Omental fat pad (tissue), 4 donors: Measurements from ENCODE around the gene CASKIN2. TPM values are rescaled to one million over a fixed set of nuclear protein-coding genes. Genes with fewer than 3 reads are reported as not detected.

Source experiments
- ATAC-seq: fragments of 150-250 bp; one replicate; pipeline ENCODE4 v1.9.1; 2016; ENCODE audit warnings: mild to moderate bottlenecking, moderate library complexity; ENCODE audit not compliant: low FRiP score
- DNase-seq: peaks from one replicate; pipeline ENCODE4 v3.0.0-alpha.2; 2019; ENCODE audit warnings: low spot score
- CTCF ChIP-seq, 3 donors: fragments of 450-650 bp; IDR thresholded peaks; one replicate each; pipeline ENCODE4 v1.5.1; 2016 to 2017; ENCODE audit warnings: antibody characterized with exemption in 3 of 3, mild to moderate bottlenecking in 3 of 3, moderate library complexity in 2 of 3
- total RNA-seq, 4 donors: library from RNA; depleted of rRNA; stranded (reverse); fragments of >200 nt; gene quantifications; one replicate each; pipeline ENCODE4 v1.1.0, GENCODE V29; 2016

The CASKIN2 gene
- total RNA-seq, 4 donors from 2014 or later = 6.7 to 61.5 (median 23.9) TPM

- ATAC-seq = no peak
- no peak for DNase-seq
- TF ChIP-seq CTCF (IDR thresholded peaks at IDR 0.05) = no peak
Observed at GRCh38 chr17:75514299-75514918, 928 bp downstream of the CASKIN2 start.

DNA sequence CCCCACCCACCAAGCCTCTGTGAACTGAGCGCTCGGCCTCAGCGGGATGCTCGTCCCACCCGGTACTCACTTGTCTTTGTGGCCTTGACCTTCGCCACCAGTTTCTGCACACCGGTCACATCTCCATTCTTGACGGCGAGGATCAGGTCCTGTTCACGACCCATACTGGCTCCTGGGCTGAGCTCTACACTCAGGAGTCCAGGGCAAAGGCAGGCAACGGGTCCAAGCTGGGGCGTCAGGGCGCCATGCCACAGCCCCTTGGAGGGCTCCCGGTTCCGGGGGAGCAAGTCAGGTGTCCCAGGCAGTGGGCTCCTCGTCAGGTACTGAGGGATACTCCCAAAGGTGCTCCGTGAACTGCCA lies 1.7 kb downstream of the CASKIN2 start:
- TF ChIP-seq CTCF (IDR thresholded peaks at IDR 0.05) = no peak
- DNase-seq = no peak
- no peak for ATAC-seq

DNA sequence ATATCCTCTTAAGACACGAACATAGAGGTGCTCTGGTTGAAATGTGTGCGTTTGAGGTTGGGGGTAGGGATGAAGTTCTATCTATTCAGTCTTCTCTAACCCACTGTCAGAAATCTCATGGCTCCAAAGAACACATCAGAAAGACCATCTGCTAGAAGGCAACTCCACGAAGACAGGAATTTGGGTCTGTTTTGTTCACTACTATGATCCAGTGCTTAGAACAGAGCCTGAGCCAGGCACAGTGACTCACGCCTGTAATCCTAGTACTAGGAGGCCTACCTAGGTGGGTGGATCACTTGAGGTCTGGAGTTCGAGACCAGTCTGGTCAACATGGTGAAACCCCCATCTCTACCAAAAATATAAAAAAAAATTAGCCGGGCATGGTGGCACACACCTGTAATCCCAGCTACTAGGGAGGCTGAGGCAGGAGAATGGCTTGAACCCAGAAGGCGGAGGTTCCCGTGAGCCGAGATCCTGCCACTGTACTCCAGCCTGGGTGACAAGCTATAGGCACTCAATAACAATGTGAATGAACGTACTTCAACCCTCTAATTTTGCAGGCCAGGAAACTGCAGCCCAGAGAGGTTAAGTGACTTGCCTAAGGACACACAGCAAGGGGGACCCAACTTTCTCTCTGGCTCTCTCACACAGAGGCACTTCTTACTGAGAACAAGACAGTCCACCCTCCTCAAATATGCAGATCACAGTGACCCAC lies 2.3 kb downstream of the CASKIN2 start:
- DNase-seq = no peak
- ATAC-seq = no peak
- TF ChIP-seq CTCF (IDR thresholded peaks at IDR 0.05) = no peak

DNA sequence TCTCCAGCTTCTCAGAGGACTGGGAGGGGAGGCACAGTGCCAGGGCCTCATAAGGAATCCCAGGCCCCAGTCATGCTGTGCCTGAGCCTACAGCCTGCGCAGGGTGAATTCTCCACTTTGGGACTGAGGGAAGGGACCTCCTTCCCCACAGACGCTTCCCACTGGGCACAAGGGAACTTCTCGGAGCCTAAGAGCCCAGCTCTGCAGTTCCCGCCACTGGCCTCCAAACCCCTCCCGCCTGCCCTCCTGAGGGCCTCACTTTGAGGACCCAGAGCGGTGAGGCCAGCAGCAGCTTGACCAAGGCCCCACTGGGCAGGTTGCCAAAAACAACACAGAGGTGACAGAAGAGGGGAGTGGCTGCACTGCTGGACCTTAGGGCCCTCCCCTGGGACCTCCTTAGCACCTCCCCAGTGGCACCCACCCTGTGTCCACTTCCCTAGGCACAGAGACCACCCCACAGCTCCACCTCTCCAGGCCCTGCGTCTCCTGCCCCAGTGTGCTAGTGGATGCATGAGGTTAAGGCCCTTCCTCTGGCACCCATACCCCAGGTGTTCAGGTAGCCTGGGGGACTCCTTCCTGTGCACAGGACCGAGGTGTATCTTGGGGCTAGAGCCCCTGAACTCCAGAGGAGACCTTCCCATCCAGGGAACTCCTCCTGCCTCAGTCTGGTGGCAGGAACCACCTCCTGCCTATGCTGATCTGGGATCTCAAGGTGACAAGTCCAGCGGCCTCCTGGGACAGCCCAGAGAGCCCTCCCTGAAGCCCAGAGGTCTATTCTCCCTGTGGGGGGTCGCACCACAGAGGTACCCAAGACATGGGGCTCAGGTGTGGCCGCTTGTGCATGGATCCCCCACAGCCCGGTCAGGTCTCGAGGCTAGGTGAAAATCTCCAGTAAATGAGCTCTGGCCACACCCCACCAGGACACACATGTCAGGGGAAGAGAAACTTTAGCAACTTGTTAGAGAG lies 3.4 kb downstream of the CASKIN2 start:
- no peak for TF ChIP-seq CTCF (IDR thresholded peaks at IDR 0.05)
- ATAC-seq (no peak), DNase-seq (no peak)

DNA sequence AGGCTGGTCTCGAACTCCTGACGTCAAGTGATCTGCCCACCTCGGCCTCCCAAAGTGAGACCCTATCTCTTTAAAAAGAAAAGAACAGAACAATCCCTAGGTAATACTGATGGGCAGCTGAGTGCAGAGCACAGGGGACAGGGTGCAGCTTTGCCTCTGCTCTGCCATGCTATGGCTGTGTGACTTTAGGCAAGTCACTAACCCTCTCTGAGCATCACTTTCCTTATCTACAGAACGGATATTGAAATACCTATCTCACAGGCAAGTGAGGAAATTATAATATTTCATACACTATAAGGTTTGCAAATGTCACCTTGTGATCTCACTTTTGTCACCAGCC lies 4.1 kb downstream of the CASKIN2 start:
- TF ChIP-seq CTCF (IDR thresholded peaks at IDR 0.05) = no peak
- DNase-seq (no peak), ATAC-seq (no peak)

DNA sequence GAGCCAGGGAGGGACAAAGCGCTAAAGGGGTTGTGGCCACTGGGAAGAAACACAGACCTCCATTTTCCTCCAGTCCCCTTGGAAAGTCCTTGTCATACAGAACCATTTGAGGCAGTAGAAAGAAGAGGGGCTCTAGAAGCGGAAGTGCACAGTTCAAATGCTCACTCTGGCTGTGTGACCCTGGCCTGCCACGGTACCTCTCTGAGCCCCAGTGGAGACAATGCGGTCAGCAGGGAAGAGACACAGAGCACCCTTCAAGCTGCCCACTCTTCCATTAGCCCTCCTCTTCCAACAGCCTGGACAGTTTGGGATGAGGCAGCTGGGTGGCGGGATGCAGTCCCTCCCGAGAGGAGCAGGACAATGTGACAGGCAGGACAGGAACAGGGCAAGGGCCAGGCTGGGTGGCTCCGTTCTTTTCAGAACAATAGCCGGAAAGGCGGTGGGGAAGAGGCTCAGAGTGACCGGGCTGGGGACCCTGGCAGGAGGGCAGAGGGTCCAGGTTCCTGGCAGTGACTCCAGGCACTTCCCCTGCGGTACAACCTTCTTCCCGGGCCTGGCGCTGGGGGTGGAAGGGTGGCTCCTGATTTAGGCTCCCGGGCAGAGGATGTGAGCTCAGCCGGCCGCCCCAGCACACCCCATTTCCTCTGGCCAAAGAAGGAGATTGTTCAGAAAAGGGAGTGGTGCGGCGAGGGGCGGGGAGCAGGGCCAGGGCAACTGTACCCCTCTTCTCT lies 5.6 kb downstream of the CASKIN2 start:
- no peak for TF ChIP-seq CTCF (IDR thresholded peaks at IDR 0.05)
- DNase-seq = no peak
- ATAC-seq = no peak
